ENCODE measurements around the gene PRKRA. TPM values are rescaled to one million over a fixed set of nuclear protein-coding genes. Genes with fewer than 3 reads are reported as not detected.

The PRKRA gene
- total and polyA plus RNA-seq, 7 experiments from 2014 or later, result 40.8 to 113 (median 59.4) TPM

DNA sequence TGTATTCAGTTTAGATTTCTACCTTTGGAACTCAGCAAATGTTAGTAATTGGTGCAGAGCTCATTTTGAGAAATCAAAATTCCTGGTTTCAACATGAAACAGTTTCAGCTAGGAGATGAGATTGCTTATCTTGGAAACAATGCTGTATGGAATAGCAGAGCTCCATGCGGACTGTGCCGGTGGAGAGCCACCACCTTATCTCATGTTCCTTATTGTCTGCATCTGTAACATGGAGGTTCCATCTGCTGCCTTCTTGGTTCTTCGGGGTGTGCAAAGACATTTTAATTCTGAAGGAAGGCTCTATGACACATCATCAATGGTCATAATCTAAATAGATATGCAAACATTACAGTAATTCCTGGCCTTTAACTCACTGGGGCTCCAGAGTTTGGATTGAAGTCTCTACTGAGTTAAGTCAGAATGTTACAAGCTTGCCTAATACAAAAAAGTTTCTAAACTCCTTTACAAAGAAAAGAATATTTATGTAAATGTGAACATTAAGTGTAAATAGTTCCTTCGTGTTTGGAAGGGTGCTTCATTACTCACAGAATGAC is 65.3 kb downstream of the PRKRA start:
- intact Hi-C loops (cut with micrococcal nuclease), result no loop called here
- Histone ChIP-seq H3K4me3 (ENCODE audit: low read length) (no peak overlapping the region), H3K9me3 (ENCODE audit: control insufficient read depth in 2 of 3, low read length in 3 of 3) (no peaks in the 10 kb centered on the region), H3K36me3 (ENCODE audit: control insufficient read depth in 2 of 3, insufficient read depth in 3 of 3, low read length in 3 of 3) (no peaks in the 10 kb centered on the region), H3K27me3 (ENCODE audit: control insufficient read depth in 2 of 2, insufficient read depth in 2 of 2, low read length in 2 of 2) (no peaks in the 10 kb centered on the region), H3K4me1 (ENCODE audit: control insufficient read depth in 2 of 2, insufficient read depth in 2 of 2, low read length in 2 of 2) (no peaks in the 10 kb centered on the region), H3K27ac (ENCODE audit: low read depth, low read length) (no peak overlapping the region)
- ChIA-PET POLR2A (no interaction called here), CTCF (no interaction called here)
- peaks cover 0 to 11% (median 4%) of the 10 kb centered on the region in 7 donors for H3K4me1 Mint-ChIP-seq
- no peak for DNase-seq
- H3K36me3 Mint-ChIP-seq, result peaks cover 0 to 6% (median 0%) of the 10 kb centered on the region in 5 donors
- no peaks in the 10 kb centered on the region for H3K9me3 Mint-ChIP-seq
- peaks cover 0 to 4% (median 0%) of the 10 kb centered on the region in 5 donors for H3K27me3 Mint-ChIP-seq
- no peak overlapping the region for H3K27ac Mint-ChIP-seq
- H3K4me3 Mint-ChIP-seq, result no peak overlapping the region
- no peak for ATAC-seq

- ATAC-seq, result no peak
- POLR2A ChIA-PET, result no interaction called here
- intact Hi-C loops (cut with micrococcal nuclease), result no loop called here
Measured at GRCh38 chr2:178383718-178384117, 67.3 kb downstream of the PRKRA start.

More at GRCh38 chr2:178383718-178384117, 67.3 kb downstream of the PRKRA start:
- no peak overlapping the region for H3K27ac ChIP-seq (ENCODE audit: low read depth, low read length)
- CTCF ChIA-PET, result no interaction called here
- peaks cover 0 to 13% (median 4%) of the 10 kb centered on the region in 7 donors for H3K4me1 Mint-ChIP-seq
- no peak overlapping the region for H3K27ac Mint-ChIP-seq
- peaks cover 0 to 7% (median under 1%) of the 10 kb centered on the region in 5 donors for H3K27me3 Mint-ChIP-seq
- no peak for DNase-seq
- no peaks in the 10 kb centered on the region for H3K36me3 ChIP-seq (ENCODE audit: control insufficient read depth in 2 of 3, insufficient read depth in 3 of 3, low read length in 3 of 3)
- peaks cover 0 to 6% (median 0%) of the 10 kb centered on the region in 5 donors for H3K36me3 Mint-ChIP-seq
- no peak overlapping the region for H3K4me3 ChIP-seq (ENCODE audit: low read length)
- no peaks in the 10 kb centered on the region for H3K27me3 ChIP-seq (ENCODE audit: control insufficient read depth in 2 of 2, insufficient read depth in 2 of 2, low read length in 2 of 2)
- H3K4me3 Mint-ChIP-seq, result no peak overlapping the region
- no peaks in the 10 kb centered on the region for H3K9me3 ChIP-seq (ENCODE audit: control insufficient read depth in 2 of 3, low read length in 3 of 3)
- no peaks in the 10 kb centered on the region for H3K9me3 Mint-ChIP-seq
- H3K4me1 ChIP-seq (ENCODE audit: control insufficient read depth in 2 of 2, insufficient read depth in 2 of 2, low read length in 2 of 2), result no peaks in the 10 kb centered on the region

Other genes starting within 250 kb of the PRKRA start
- gene PJVK, start 203 bp upstream of the PRKRA start, total RNA-seq, result 1 to 10 TPM; 2.1 to 6.3 (median 3.8) TPM
- under 1 TPM; 0.44 to 0.45 TPM for gene PJVK, start 203 bp upstream of the PRKRA start, polyA plus RNA-seq
- 1 to 10 TPM in 4 of 5 experiments, under 1 TPM in 1; 0.64 to 2.7 (median 1.9) TPM for gene FKBP7, start 27.4 kb upstream of the PRKRA start, total RNA-seq
- gene FKBP7, start 27.4 kb upstream of the PRKRA start, polyA plus RNA-seq, result 1 to 10 TPM; 2.7 to 4.6 TPM
- 10 to 100 TPM; 21.6 to 33.7 (median 30.2) TPM for gene PLEKHA3, start 29.3 kb upstream of the PRKRA start, total RNA-seq
- gene PLEKHA3, start 29.3 kb upstream of the PRKRA start, polyA plus RNA-seq, result 10 to 100 TPM; 25.3 to 26.4 TPM